ENCODE results near the gene SPG7. TPM values are rescaled to one million over a fixed set of nuclear protein-coding genes. Genes with fewer than 3 reads are reported as not detected.

Gene SPG7
- total RNA-seq, 4 donors from 2014 or later = 66.6 to 208 (median 144) TPM

DNA sequence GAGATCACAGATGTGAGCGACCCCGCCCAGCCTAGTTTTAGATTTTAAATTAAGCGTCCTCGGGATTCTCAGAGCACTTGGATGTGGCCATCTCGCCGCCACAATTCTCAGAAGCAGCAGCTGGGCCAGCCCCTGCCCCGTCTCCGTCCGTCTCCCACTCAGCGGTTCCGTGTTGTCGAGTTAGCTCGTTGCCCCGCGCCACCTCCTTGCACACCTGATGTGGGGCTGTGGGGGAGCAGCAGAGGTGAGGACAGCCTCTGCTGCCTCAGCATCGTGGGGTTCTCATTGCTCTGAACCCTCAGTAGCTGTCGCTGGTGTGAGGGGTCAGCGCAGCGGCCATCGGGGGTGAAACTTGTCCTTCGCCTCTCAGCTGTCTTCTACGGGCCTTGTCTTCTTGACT, 44.1 kb downstream of the SPG7 start:
- H3K4me3 ChIP-seq = no peak overlapping the region
- no peak overlapping the region for H3K27ac ChIP-seq
- H3K4me1 ChIP-seq = no peaks in the 10 kb centered on the region
- no peak for TF ChIP-seq POLR2A (IDR thresholded peaks at IDR 0.05)
- TF ChIP-seq, protein P1, sequence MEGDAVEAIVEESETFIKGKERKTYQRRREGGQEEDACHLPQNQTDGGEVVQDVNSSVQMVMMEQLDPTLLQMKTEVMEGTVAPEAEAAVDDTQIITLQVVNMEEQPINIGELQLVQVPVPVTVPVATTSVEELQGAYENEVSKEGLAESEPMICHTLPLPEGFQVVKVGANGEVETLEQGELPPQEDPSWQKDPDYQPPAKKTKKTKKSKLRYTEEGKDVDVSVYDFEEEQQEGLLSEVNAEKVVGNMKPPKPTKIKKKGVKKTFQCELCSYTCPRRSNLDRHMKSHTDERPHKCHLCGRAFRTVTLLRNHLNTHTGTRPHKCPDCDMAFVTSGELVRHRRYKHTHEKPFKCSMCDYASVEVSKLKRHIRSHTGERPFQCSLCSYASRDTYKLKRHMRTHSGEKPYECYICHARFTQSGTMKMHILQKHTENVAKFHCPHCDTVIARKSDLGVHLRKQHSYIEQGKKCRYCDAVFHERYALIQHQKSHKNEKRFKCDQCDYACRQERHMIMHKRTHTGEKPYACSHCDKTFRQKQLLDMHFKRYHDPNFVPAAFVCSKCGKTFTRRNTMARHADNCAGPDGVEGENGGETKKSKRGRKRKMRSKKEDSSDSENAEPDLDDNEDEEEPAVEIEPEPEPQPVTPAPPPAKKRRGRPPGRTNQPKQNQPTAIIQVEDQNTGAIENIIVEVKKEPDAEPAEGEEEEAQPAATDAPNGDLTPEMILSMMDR (IDR thresholded peaks at IDR 0.05) = no peak
- no peak for DNase-seq
- intact Hi-C loops (cut with DNase I; ENCODE audit: low total_unique reads) = no loop called here
- H3K36me3 ChIP-seq = no peaks in the 10 kb centered on the region
- no peaks in the 10 kb centered on the region for H3K27me3 ChIP-seq
- H3K9me3 ChIP-seq = no peaks in the 10 kb centered on the region

DNA sequence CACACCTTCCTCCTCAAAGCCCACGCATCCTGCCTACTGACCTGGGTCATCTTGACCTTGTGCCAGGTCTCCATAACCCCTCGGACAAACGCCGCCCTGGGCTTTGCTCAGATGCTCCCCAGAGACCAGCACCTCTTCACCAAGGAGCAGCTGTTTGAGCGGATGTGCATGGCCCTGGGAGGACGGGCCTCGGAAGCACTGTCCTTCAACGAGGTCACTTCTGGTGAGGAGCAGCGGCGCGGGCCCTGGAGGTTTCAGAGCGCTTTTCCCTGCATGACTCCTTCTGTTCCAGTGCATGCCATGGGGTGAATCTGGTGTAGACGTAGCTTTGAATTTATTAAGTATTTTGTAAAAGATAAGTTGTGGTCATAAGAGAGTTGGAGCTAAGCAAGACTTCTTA, 44.7 kb downstream of the SPG7 start:
- H3K36me3 ChIP-seq = no peaks in the 10 kb centered on the region
- no peak overlapping the region for H3K4me3 ChIP-seq
- H3K27me3 ChIP-seq = no peaks in the 10 kb centered on the region
- TF ChIP-seq POLR2A (IDR thresholded peaks at IDR 0.05) = no peak
- TF ChIP-seq, protein P1 (IDR thresholded peaks at IDR 0.05) = no peak
- no peak overlapping the region for H3K27ac ChIP-seq
- intact Hi-C loops (cut with DNase I; ENCODE audit: low total_unique reads) = no loop called here
- H3K4me1 ChIP-seq = no peaks in the 10 kb centered on the region
- no peaks in the 10 kb centered on the region for H3K9me3 ChIP-seq
- no peak for DNase-seq

DNA sequence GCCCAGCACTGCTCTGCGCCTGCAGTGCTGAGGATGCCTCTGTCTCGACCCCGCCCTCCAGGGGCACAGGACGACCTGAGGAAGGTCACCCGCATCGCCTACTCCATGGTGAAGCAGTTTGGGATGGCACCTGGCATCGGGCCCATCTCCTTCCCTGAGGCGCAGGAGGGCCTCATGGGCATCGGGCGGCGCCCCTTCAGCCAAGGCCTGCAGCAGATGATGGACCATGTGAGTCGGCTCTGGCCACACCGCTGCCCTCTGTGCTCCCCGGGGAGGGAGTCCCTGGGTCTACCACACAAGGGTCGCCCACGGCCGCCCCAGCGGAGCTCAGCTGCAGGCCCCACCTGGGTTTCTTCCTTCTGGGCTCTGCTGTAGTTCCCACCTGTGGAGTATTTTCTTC, 45.5 kb downstream of the SPG7 start:
- H3K9me3 ChIP-seq = no peaks in the 10 kb centered on the region
- DNase-seq = no peak
- intact Hi-C loops (cut with DNase I; ENCODE audit: low total_unique reads) = no loop called here
- H3K36me3 ChIP-seq = no peaks in the 10 kb centered on the region
- TF ChIP-seq POLR2A (IDR thresholded peaks at IDR 0.05) = no peak
- TF ChIP-seq, protein P1 (IDR thresholded peaks at IDR 0.05) = no peak
- no peak overlapping the region for H3K27ac ChIP-seq
- no peak overlapping the region for H3K4me3 ChIP-seq
- no peaks in the 10 kb centered on the region for H3K27me3 ChIP-seq
- H3K4me1 ChIP-seq = no peaks in the 10 kb centered on the region

DNA sequence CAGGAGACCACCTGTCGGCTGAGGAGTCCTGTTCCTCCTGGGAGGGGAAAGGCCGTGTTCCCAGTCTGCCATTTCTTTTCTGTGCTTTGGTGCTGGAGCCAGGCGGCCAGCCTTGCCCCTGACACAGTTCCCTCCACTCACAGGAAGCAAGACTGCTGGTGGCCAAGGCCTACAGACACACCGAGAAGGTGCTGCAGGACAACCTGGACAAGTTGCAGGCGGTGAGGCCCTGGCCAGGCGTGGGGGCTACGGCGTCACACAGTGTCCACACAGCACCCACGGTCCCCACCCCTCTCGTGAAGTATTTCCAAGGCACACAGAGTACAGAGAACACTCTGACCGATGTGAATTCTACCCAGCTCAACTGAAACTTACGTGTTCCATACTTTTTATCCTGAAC, 46.1 kb downstream of the SPG7 start:
- intact Hi-C loops (cut with DNase I; ENCODE audit: low total_unique reads) = no loop called here
- Histone ChIP-seq H3K27ac (no peak overlapping the region), H3K4me1 (no peaks in the 10 kb centered on the region), H3K36me3 (no peaks in the 10 kb centered on the region), H3K27me3 (no peaks in the 10 kb centered on the region), H3K9me3 (no peaks in the 10 kb centered on the region), H3K4me3 (no peak overlapping the region)
- TF ChIP-seq, protein P1 (IDR thresholded peaks at IDR 0.05) = no peak
- TF ChIP-seq POLR2A (IDR thresholded peaks at IDR 0.05) = no peak
- no peak for DNase-seq

DNA sequence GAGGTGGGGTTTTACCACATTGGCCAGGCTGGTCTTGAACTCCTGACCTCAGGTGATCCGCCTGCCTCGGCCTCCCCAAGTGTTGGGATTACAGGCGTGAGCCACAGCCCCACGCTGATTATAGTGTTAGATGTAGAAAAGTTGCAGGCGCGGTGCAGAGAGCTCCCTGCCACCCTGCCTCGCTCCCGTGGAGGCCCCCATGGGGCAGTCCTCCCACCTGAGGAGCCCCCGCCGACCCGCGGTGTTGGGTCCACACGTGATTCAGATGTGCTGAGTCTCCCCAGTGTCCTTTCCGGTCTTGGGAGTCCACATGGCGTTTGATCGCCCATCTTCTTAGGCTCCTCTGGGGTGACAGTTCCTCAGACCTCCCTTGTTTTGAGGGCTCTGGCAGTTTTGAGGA, 47.1 kb downstream of the SPG7 start:
- Histone ChIP-seq H3K9me3 (no peaks in the 10 kb centered on the region), H3K36me3 (no peaks in the 10 kb centered on the region), H3K4me3 (no peak overlapping the region), H3K27me3 (no peaks in the 10 kb centered on the region), H3K27ac (no peak overlapping the region), H3K4me1 (peaks cover 0 to 4% of the 10 kb centered on the region in 2 donors)
- no peak for DNase-seq
- TF ChIP-seq POLR2A (IDR thresholded peaks at IDR 0.05) = no peak
- TF ChIP-seq, protein P1 (IDR thresholded peaks at IDR 0.05) = no peak
- intact Hi-C loops (cut with DNase I; ENCODE audit: low total_unique reads) = no loop called here
